HUES48 (cell line): ENCODE data around the gene ETFA.

Experiments
- H3K27ac ChIP-seq: one replicate; pipeline ENCODE4 v1.7.0; 2013; ENCODE audit warnings: low read depth, low read length, inconsistent platforms
- H3K27me3 ChIP-seq: 2 replicates; pipeline ENCODE4 v1.6.1; 2013; ENCODE audit warnings: mild to moderate bottlenecking, low read length; ENCODE audit not compliant: control insufficient read depth, insufficient read depth
- H3K36me3 ChIP-seq: 2 replicates; pipeline ENCODE4 v1.6.1; 2013; ENCODE audit warnings: low read length; ENCODE audit not compliant: control insufficient read depth, insufficient read depth
- H3K4me1 ChIP-seq: 2 replicates; pipeline ENCODE4 v1.6.1; 2013; ENCODE audit warnings: mild to moderate bottlenecking, low read length; ENCODE audit not compliant: control insufficient read depth, insufficient read depth
- H3K4me3 ChIP-seq: 2 replicates; pipeline ENCODE4 v1.5.1; 2013; ENCODE audit warnings: mild to moderate bottlenecking, low read depth, low read length
- H3K9ac ChIP-seq: 2 replicates; pipeline ENCODE4 v1.6.1; 2013; ENCODE audit warnings: mild to moderate bottlenecking, low read depth, low read length, moderate library complexity
- H3K9me3 ChIP-seq: 2 replicates; pipeline ENCODE4 v1.6.1; 2013; ENCODE audit warnings: low read length; ENCODE audit not compliant: control insufficient read depth, insufficient read depth

The ETFA gene

GRCh38 chr15:76339305-76340197 lies 28.3 kb upstream of the ETFA start:
- Histone ChIP-seq H3K4me1 (peaks cover 17% of the 10 kb centered on the region), H3K4me3 (peak overlapping the region; percentile 55), H3K36me3 (no peaks in the 10 kb centered on the region), H3K27ac (no peak overlapping the region), H3K9me3 (no peaks in the 10 kb centered on the region), H3K27me3 (peaks cover 95% of the 10 kb centered on the region), H3K9ac (no peak overlapping the region)

DNA sequence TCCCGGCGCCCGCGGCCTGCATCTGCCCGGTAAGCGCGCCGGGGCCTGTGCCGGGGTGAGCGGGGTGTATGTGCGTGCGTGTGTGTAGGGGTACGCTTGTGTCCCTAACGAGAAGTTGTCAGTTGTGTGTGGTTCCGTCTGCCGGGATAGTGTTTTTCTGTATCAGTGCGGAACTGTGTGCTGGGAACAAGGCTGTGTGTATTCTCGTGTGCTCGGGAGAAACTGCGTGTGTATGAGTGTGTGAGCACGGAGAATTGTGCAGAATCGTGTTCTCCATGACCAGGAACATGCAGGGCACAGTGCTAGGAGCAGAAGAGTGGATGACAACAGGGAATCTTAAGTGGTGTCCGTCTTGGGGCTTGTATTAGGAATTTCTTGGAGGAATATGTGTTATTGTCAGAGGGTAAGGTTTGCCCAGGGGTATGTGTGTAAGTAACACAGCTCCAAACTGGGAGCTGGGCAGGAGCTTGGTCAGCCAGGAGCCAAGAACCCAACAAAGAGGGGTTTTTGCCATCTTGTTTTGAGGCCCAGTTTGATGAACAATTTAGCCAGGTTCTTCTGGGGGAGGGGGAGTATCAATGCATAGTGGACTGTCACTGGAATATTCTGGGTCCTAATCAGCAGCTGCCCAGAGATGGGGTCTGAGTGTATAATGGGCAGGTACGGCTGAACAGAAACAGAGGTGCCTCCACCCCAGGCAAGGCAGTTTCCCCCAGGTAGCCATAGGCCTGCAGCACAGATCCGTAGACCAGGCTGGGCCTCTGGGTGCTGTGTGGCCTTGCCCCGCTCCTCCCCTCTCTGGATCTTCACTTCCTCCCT lies 27.4 kb upstream of the ETFA start:
- Histone ChIP-seq H3K4me3 (no peak overlapping the region), H3K27me3 (peaks cover 91% of the 10 kb centered on the region), H3K4me1 (peaks cover 17% of the 10 kb centered on the region)

DNA sequence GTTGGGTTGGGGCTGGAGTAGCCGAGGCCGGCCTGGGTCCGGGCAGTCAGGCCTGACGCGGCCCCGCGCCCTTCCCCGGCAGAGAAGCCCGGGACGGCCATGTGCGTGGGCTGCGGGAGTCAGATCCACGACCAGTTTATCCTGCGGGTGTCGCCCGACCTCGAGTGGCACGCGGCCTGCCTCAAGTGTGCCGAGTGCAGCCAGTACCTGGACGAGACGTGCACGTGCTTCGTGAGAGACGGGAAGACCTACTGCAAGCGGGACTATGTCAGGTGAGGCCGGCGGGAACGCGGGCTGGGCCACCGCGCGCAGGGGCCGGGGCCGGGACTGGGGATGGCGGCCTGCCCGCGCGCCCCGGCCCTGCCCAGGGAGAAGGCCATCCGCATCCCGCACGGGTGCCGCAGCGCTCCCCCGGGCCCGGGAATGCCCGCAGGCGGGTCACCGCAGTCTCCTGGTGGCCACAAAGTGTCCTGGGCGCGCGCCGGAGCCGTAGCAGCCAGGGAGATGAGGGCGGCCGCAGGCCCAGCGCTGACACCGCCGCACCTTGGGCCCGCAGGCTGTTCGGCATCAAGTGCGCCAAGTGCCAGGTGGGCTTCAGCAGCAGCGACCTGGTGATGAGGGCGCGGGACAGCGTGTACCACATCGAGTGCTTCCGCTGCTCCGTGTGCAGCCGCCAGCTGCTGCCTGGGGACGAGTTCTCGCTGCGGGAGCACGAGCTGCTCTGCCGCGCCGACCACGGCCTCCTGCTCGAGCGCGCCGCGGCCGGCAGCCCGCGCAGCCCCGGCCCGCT lies 26.6 kb upstream of the ETFA start:
- Histone ChIP-seq H3K4me3 (peak overlapping the region; percentile 39), H3K36me3 (no peaks in the 10 kb centered on the region), H3K27ac (no peak overlapping the region), H3K9ac (no peak overlapping the region), H3K4me1 (peaks cover 17% of the 10 kb centered on the region), H3K9me3 (no peaks in the 10 kb centered on the region), H3K27me3 (peaks cover 83% of the 10 kb centered on the region)

More for the DNA sequence above, 27.4 kb upstream of the ETFA start:
- Histone ChIP-seq H3K27ac (no peak overlapping the region), H3K36me3 (no peaks in the 10 kb centered on the region), H3K9me3 (no peaks in the 10 kb centered on the region), H3K9ac (no peak overlapping the region)

DNA sequence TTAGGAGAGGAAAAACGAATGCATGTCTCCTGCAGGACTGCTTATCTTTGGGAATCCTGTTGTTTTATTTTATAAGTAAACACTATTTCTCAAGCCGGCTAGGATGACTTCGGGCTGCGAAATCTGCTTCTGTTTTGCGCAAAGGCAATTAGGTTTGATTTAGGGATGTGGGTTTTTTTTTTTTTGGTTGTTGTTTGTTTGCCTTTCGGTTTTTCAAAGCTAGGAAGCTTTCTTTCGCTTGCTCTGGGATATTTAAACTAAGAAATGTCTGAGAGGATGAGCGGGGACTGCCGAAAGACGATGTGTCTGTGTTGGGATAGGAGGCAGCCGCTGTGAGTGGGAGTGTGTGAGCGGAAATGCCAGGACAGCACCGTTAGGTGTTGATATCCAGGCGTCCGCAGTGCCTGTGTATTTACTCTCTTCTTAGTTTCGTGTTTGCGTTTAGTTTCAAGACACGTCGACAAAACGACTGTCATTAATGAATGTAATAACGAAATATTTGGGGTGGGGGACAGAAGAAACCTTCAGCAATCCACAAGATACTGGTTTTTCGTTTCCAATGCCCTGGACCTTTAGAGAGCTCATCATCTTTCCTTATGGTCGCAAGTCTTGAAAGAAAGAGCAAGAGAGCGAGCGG lies 25.9 kb upstream of the ETFA start:
- H3K9ac ChIP-seq = no peak overlapping the region

GRCh38 chr15:76336254-76337058 lies 25.2 kb upstream of the ETFA start, which contains the start of gene ISL2:
Gene ISL2, plus strand, starts transcription at chr15:76336773. Its CDS starts 111 bp downstream, at chr15:76336884.
- Histone ChIP-seq H3K27me3 (peaks cover 69% of the 10 kb centered on the region), H3K27ac (no peak within 1 kb of the TSS), H3K9ac (peak within 1 kb of the TSS; percentile 61), H3K36me3 (no peaks in the 10 kb centered on the region), H3K4me1 (peaks cover 17% of the 10 kb centered on the region), H3K9me3 (no peaks in the 10 kb centered on the region), H3K4me3 (peak within 1 kb of the TSS; percentile 66)

More for the DNA sequence above, 25.9 kb upstream of the ETFA start:
- Histone ChIP-seq H3K9me3 (no peaks in the 10 kb centered on the region), H3K36me3 (no peaks in the 10 kb centered on the region), H3K27me3 (peaks cover 76% of the 10 kb centered on the region), H3K4me1 (peaks cover 17% of the 10 kb centered on the region), H3K4me3 (peak overlapping the region; percentile 39), H3K27ac (no peak overlapping the region)

DNA sequence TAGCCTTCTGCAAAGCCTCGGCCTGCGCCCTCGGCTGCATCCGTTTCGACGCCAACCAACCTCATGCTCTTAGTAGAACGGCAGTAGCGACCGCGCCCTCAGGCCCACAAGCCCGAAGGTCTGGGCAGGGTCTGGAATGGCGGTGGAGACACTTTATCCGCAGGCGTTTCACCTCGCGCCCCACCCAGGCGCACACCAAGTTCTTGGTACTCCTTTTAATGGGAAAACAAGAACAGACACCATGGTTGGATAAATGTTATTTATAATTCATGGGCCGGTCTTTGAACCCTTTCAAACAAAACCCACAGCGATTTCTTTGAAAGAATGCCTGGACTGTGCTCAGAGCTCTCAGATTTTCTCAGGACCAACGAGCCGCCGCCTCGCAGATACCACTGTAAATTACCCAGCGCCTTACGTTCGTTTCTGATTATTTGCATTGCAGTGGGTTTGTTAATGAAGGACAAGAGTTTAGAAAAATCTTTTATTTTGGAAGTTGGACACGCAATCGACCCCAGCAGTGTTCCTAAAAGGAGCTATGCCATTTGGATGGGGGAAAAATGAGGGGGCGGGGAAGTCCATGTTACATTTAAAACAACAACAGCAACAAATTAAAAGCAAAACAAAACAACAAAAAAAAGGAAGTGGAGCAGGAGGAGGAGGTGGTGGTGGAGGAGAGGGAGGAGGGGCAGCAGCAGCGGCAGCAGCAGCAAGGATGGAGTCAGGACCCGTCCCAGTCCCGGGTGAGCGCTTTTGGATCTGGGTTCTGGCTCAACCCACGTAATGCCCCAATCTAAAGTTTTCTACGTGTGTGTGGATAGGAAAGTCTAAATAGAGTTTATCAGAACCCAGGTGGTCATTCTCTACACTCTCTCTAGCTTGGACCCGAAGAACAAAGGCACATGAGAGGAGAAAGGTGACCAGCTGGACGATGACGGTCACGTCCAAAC lies 24.3 kb upstream of the ETFA start:
- H3K9ac ChIP-seq = peak overlapping the region; percentile 61
- H3K4me3 ChIP-seq = peak overlapping the region; percentile 66
- peaks cover 17% of the 10 kb centered on the region for H3K4me1 ChIP-seq
- no peaks in the 10 kb centered on the region for H3K9me3 ChIP-seq
- no peak overlapping the region for H3K27ac ChIP-seq
- peaks cover 60% of the 10 kb centered on the region for H3K27me3 ChIP-seq
- no peaks in the 10 kb centered on the region for H3K36me3 ChIP-seq

- Histone ChIP-seq H3K27me3 (peaks cover 51% of the 10 kb centered on the region), H3K4me1 (peaks cover 12% of the 10 kb centered on the region)
These were observed 23.4 kb upstream of the ETFA start for GRCh38 chr15:76334438-76335306.

DNA sequence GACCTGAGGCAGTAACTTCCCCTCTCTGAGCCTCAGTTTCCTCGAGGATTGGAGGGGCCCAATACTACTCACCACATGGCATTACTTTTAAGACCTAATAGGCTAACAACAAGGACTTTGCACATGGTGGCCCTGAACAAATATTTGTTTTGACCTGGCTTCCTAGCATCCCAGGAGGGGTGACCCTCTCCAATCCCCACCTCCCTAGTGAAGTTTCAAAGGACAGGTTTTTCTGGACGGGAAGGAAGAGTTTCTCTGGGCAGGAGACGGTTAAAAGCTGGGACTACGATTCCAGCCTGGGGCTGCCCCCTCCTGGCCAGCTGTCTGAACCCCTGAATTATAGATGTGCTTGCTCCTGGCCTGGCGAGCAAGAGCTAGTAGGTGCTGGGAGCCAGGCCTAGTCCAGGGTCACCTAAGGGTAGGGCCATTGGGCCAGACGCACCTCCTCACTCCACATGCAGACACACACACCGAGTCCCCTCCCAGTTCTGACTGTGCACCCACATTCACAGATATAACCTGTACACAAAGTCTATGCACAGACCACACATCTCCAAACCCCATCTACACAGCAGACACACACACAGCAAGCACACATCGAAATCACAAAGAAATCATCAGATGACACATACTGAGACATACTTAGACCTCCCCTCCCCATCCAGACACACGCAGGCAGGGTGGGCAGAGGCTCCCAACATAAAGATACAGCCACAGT lies 22.6 kb upstream of the ETFA start:
- Histone ChIP-seq H3K9ac (no peak overlapping the region), H3K9me3 (no peaks in the 10 kb centered on the region), H3K36me3 (no peaks in the 10 kb centered on the region), H3K4me3 (no peak overlapping the region), H3K27ac (no peak overlapping the region), H3K27me3 (peaks cover 43% of the 10 kb centered on the region), H3K4me1 (peaks cover 8% of the 10 kb centered on the region)

More at GRCh38 chr15:76334438-76335306, 23.4 kb upstream of the ETFA start:
- no peaks in the 10 kb centered on the region for H3K9me3 ChIP-seq
- H3K4me3 ChIP-seq = peak overlapping the region; percentile 66
- H3K36me3 ChIP-seq = no peaks in the 10 kb centered on the region
- H3K9ac ChIP-seq = peak overlapping the region; percentile 37; the same call in 1 of the 2 replicates
- H3K27ac ChIP-seq = no peak overlapping the region
